NCI-H2171 treated with DMSO at 0.1 percent for 48 hours (cell line): Measurements from ENCODE around the gene USP7.
"Not testable (repeated sequence)": the region's sequence is repeated elsewhere in the genome, so short reads cannot be mapped to it uniquely, and the experiment has no call there.

ENCODE experiments used
- DNase-seq: peaks from one replicate; lab custom pipeline; 2025; lab: John Stamatoyannopoulos, UW

Gene USP7

DNA sequence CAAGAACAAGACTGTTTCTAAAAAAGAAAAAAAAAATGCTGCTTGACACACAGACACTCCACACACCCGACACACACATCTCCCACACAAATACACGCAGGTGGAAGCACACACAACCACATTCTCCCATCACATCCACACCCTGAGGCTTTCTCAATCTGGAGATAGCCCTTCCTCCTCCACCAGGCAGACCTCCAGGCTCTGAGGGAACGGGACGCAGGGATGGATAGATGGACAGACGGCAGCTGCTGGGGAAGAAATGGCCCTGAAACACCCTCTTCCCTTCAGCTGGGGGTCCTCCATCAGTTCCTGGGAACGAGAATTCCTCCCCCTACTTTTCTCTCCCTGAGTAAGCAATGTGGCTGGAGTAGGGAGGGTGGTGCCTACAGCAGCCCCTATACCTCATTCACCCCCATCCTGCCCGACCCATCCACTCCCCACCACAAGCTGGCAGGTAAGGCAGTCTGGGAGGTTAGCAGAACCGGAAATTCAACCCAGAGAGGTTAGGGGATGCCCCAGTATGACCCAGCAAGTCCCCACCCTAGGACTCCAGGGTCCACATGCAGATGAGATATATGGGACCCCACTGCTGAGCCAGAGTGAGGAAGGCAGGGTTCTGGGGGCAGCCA, 85.7 kb downstream of the USP7 start:
- no peak for DNase-seq

GRCh38 chr16:8875317-8875716, 88.4 kb downstream of the USP7 start:
- DNase-seq: not testable (repeated sequence)

GRCh38 chr16:8874388-8874787, 89.3 kb downstream of the USP7 start:
- no peak for DNase-seq

GRCh38 chr16:8873866-8874195, 89.9 kb downstream of the USP7 start:
- DNase-seq: not testable (repeated sequence)

DNA sequence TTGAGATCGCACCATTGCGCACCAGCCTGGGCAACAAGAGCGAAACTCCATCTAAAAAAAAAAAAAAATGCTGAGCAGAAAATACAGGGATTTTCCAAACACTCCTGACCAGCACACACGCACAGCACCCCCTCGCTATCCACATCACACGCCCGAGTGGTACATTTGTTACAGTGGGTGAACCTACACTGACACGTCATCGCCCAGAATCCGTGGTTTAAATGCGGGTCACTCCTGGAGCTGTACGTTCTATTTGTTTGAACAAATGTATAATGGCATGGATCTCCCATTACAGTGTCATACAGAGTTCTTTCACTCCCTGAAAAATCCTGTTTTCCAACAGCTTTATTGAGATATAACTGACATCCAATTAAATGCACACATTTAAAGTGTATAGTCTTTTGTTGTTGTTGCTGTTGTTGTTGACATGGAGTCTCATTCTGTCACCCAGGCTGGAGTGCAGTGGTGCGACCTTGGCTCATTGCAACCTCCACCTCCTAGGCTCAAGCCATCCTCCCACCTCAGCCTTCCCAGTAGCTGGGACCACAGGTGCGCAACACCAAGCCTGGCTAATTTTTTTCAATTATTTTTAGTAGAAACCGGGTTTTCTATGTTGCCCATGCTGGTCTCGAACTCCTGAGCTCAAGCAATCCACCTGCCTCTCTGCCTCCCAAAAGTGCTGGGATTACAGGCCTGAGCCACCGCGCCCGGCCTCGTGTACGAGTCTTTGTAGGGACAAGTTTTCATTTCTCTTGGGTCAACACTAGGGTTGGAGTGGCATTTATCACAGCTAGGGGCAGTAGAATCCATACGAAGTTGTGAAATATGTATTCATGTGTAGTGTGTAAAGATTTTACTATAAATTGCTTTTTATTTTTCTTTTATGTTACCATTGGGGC, 90.5 kb downstream of the USP7 start:
- DNase-seq: no peak

GRCh38 chr16:8872071-8872470, 91.6 kb downstream of the USP7 start:
- DNase-seq: no peak

- DNase-seq: not testable (repeated sequence)
Observed at GRCh38 chr16:8869988-8870241, 93.8 kb downstream of the USP7 start.

- peak; percentile 94 for DNase-seq
Observed at GRCh38 chr16:8869212-8869987, 94.3 kb downstream of the USP7 start.

- DNase-seq: peak; percentile 96
Observed at GRCh38 chr16:8868416-8869211, 95.1 kb downstream of the USP7 start, which contains the start of gene CARHSP1. CARHSP1 (minus strand) TSS chr16:8869006; CDS start chr16:8859328, 9,678 bp downstream.

GRCh38 chr16:8867932-8868415, 95.7 kb downstream of the USP7 start:
- DNase-seq: no peak

DNA sequence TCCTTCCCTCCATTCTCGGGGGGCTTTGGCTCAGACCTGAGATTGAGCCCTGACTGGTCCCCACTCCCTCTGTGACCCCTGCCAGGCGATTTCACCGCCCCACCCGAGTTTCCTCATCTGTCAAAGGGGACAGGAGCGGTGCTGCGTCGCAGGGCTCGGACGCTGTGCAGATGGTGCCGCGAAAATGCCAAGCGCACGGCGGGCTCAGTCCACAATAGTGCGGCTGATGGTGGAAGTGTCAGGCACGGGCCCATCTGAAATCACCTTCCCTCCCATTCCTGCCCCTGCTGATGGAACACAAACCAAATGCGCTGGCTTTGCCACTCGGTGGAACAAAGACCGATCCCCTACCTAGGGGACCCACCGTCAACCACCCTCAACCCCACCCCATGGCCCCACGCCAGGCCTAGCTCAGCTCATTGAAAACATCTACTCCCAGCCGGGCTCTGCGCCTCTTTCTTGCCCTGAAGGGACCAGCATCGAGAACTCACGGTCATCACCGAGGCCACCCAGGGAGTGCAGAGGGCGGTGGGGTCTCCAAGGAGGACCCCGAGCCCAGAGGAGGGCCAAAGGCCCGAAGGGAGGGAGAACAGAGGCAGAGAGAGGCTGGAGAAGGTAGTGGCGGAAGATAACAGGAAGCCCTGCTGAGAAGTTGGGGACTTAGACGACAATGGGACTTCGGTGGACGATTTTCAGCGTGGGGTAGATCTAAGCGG, 96.3 kb downstream of the USP7 start:
- DNase-seq: peak; percentile 32

- no peak for DNase-seq
Observed at GRCh38 chr16:8866884-8867215, 96.9 kb downstream of the USP7 start.

- no peak for DNase-seq
Observed at GRCh38 chr16:8866118-8866883, 97.4 kb downstream of the USP7 start.

- no peak for DNase-seq
Observed at GRCh38 chr16:8865145-8865882, 98.4 kb downstream of the USP7 start.

- no peak for DNase-seq
Observed at GRCh38 chr16:8864480-8865110, 99.1 kb downstream of the USP7 start.

- no peak for DNase-seq
Observed at GRCh38 chr16:8863594-8864424, 99.9 kb downstream of the USP7 start.

GRCh38 chr16:8862309-8863130, 101.2 kb downstream of the USP7 start:
- DNase-seq: no peak
